D721Med (cell line): Measurements from ENCODE around the gene MRPL30.
"Not testable (repeated sequence)": the region's sequence is repeated elsewhere in the genome, so short reads cannot be mapped to it uniquely, and the experiment has no call there.

Source experiments
- DNase-seq: peaks from one replicate; pipeline ENCODE4 v3.0.0; 2011; ENCODE audit warnings: low spot score; ENCODE audit not compliant: insufficient read length
- FAIRE-seq: peaks from 2 replicates; lab custom pipeline; 2011; peaks lifted over from hg19 to GRCh38; lab: Jason Lieb, UNC
- TF ChIP-seq, protein P1 (sequence below): IDR thresholded peaks from 2 replicates; pipeline ENCODE4 v1.5.1; 2012; ENCODE audit warnings: mild to moderate bottlenecking, control low read depth; ENCODE audit not compliant: insufficient read depth; ENCODE audit errors: missing control alignments

Gene MRPL30

DNA sequence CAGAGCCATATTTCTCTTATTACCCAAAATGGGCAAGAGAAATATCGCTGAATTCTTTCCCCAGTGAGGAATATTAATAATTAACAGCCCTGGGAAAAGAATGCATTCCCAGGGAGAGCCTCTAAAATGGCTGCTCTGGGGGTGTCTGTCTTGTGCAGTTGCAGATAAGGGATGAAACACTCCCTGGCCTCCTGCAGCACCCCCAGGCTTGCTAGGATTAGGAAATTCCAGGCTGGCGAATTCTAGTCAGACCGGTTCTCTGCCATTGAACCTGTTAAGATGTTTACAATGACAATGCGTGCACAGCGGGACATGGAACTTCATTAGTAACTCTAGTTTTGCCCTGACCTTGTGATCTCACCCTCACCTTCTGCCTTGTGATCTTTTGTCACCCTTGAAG, 24.5 kb downstream of the MRPL30 start:
- FAIRE-seq (no peak), DNase-seq (no peak)
- TF ChIP-seq, protein P1, sequence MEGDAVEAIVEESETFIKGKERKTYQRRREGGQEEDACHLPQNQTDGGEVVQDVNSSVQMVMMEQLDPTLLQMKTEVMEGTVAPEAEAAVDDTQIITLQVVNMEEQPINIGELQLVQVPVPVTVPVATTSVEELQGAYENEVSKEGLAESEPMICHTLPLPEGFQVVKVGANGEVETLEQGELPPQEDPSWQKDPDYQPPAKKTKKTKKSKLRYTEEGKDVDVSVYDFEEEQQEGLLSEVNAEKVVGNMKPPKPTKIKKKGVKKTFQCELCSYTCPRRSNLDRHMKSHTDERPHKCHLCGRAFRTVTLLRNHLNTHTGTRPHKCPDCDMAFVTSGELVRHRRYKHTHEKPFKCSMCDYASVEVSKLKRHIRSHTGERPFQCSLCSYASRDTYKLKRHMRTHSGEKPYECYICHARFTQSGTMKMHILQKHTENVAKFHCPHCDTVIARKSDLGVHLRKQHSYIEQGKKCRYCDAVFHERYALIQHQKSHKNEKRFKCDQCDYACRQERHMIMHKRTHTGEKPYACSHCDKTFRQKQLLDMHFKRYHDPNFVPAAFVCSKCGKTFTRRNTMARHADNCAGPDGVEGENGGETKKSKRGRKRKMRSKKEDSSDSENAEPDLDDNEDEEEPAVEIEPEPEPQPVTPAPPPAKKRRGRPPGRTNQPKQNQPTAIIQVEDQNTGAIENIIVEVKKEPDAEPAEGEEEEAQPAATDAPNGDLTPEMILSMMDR = no peak

GRCh38 chr2:99216096-99216495, 35.1 kb downstream of the MRPL30 start:
- DNase-seq = no peak
- TF ChIP-seq, protein P1 = no peak
- FAIRE-seq = no peak

GRCh38 chr2:99217929-99218501, 37.0 kb downstream of the MRPL30 start:
- FAIRE-seq (no peak), DNase-seq (no peak)
- TF ChIP-seq, protein P1 = no peak

DNA sequence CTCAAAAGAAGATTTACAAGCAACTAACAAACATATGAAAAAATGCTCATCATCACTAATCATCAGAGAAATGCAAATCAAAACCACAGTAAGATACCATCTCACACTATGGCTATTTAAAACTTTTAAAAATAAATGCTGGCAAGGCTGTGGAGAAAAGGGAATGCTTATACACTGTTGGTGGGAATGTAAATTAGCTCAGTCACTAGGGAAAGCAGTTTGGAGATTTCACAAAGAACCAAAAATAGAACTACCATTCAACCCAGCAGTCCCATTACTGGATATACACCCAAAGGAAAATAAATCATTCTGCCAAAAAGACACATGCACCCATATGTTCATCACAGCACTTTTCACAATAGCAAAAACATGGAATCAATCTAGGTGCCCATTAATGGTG, 52.2 kb downstream of the MRPL30 start:
- not testable (repeated sequence) for DNase-seq, FAIRE-seq

GRCh38 chr2:99238599-99238998, 57.6 kb downstream of the MRPL30 start:
- no peak for FAIRE-seq

DNA sequence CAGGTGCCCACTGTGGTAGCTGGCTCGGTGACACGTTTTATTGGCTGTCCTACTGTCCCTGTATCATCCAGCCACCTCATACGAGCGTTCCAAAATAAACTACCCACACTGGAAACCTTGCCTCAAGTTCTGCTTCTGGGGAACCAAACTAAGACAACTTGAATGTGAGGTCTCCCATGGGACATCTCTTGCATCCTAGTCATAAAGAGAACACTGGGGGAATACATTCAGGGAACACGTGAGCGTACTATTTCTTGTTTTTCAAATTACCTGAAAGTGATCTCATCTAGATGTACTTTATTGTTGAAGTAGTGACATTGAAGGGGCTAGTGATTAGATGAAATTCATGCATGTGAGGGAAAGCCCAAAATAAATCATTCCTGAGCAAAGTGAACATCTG, 59.4 kb downstream of the MRPL30 start:
- TF ChIP-seq, protein P1 = no peak
- no peak for DNase-seq
- FAIRE-seq = no peak

More at GRCh38 chr2:99238599-99238998, 57.6 kb downstream of the MRPL30 start:
- no peak for DNase-seq
- TF ChIP-seq, protein P1 = no peak

DNA sequence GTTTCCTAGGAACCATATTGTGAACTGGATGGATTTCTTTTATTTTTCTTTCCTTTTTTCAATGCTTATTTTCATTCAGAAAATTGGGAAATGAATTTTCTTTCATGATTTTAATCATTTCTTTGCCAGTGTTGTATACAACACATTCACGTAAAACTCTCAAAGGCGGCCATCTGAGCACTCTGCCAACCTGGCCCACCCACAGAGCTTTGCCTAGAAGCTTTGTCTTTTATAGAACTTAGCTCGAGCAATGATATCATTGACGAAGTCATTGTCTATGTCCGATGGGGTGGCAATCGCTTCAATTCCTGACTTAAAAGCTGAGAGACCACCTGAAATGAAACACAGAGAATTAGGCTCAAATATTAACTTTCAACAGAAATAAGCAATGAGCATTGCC, 61.2 kb downstream of the MRPL30 start:
- no peak for FAIRE-seq

More for the DNA sequence above, 61.2 kb downstream of the MRPL30 start:
- TF ChIP-seq, protein P1 = no peak
- no peak for DNase-seq
